ENCODE data around the gene AFG1L.

GRCh38 chr6:108295676-108296075 is 822 bp downstream of the AFG1L start:
- TF ChIP-seq CTCF (IDR thresholded peaks at IDR 0.05; ENCODE audit: poor library complexity) (no peak), EZH2phosphoT487 (IDR thresholded peaks at IDR 0.05; ENCODE audit: low read depth, severe bottlenecking, unreplicated experiment) (no peak)
